ENCODE results near the gene PRR5. TPM values are rescaled to one million over a fixed set of nuclear protein-coding genes. Genes with fewer than 3 reads are reported as not detected.

Gene PRR5
- total RNA-seq, 1 donor from 2014 or later, result 14.0 TPM

DNA sequence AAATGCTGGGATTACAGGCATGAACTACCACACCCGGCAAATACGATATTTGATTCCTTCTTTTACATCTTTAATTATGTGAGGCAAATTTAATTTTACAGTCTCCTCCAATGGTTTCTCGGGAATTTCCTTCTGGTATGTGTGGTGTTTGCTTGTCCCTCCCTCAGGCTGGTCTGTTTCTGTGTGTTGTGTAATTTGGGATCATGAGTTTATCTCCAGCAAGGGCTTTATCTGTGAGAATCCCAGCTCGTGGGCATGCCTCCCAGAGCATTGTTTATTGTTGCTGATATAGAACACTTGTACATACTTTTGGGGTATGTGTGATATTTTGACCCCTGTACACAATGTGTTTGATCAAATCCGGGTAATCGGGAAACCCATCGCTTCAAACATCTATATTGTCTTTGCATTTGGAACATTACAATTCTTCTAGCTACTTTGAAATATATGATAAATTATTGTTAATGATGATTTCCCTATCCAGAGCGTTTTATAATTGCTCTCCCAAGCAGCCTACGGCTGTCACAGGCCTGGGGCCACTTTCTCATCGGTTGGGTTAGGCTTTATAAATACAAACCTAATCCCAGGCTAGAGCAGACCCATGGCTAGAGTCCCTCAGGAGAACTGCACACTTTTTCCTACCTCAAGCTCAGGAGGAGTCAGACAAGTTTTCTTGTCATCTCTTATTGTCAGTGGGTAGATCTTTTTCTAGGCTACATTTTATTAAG, 15.0 kb upstream of the PRR5 start:
- H3K36me3 ChIP-seq (ENCODE audit: control insufficient read depth, insufficient read depth, low read length), result no peaks in the 10 kb centered on the region
- FAIRE-seq (no peak), DNase-seq (ENCODE audit: low read depth) (peak; percentile 41)
- no peaks in the 10 kb centered on the region for H3K27me3 ChIP-seq (ENCODE audit: control insufficient read depth, insufficient read depth, low read length)
- no peak for TF ChIP-seq CTCF (IDR thresholded peaks at IDR 0.05; ENCODE audit: insufficient read depth, low read length, severe bottlenecking)
- H3K4me3 ChIP-seq (ENCODE audit: low read depth, low read length), result no peak overlapping the region

GRCh38 chr22:44689173-44689572, 12.8 kb upstream of the PRR5 start:
- no peaks in the 10 kb centered on the region for H3K27me3 ChIP-seq (ENCODE audit: control insufficient read depth, insufficient read depth, low read length)
- FAIRE-seq (no peak), DNase-seq (ENCODE audit: low read depth) (peak; percentile 48)
- TF ChIP-seq CTCF (IDR thresholded peaks at IDR 0.05; ENCODE audit: insufficient read depth, low read length, severe bottlenecking), result no peak
- H3K4me3 ChIP-seq (ENCODE audit: low read depth, low read length), result no peak overlapping the region
- no peaks in the 10 kb centered on the region for H3K36me3 ChIP-seq (ENCODE audit: control insufficient read depth, insufficient read depth, low read length)

GRCh38 chr22:44689915-44690524, 12.0 kb upstream of the PRR5 start:
- DNase-seq (ENCODE audit: low read depth), result no peak
- no peak for FAIRE-seq
- no peak for TF ChIP-seq CTCF (IDR thresholded peaks at IDR 0.05; ENCODE audit: insufficient read depth, low read length, severe bottlenecking)
- no peaks in the 10 kb centered on the region for H3K36me3 ChIP-seq (ENCODE audit: control insufficient read depth, insufficient read depth, low read length)
- no peak overlapping the region for H3K4me3 ChIP-seq (ENCODE audit: low read depth, low read length)
- no peaks in the 10 kb centered on the region for H3K27me3 ChIP-seq (ENCODE audit: control insufficient read depth, insufficient read depth, low read length)

GRCh38 chr22:44691796-44692661, 10.0 kb upstream of the PRR5 start:
- no peak overlapping the region for H3K4me3 ChIP-seq (ENCODE audit: low read depth, low read length)
- no peaks in the 10 kb centered on the region for H3K27me3 ChIP-seq (ENCODE audit: control insufficient read depth, insufficient read depth, low read length)
- no peak for FAIRE-seq
- DNase-seq (ENCODE audit: low read depth), result peak; percentile 54
- H3K36me3 ChIP-seq (ENCODE audit: control insufficient read depth, insufficient read depth, low read length), result no peaks in the 10 kb centered on the region
- TF ChIP-seq CTCF (IDR thresholded peaks at IDR 0.05; ENCODE audit: insufficient read depth, low read length, severe bottlenecking), result no peak

- peak; percentile 86 for FAIRE-seq
- H3K4me3 ChIP-seq (ENCODE audit: low read depth, low read length), result no peak overlapping the region
- H3K36me3 ChIP-seq (ENCODE audit: control insufficient read depth, insufficient read depth, low read length), result no peaks in the 10 kb centered on the region
- DNase-seq (ENCODE audit: low read depth), result no peak
- H3K27me3 ChIP-seq (ENCODE audit: control insufficient read depth, insufficient read depth, low read length), result no peaks in the 10 kb centered on the region
- no peak for TF ChIP-seq CTCF (IDR thresholded peaks at IDR 0.05; ENCODE audit: insufficient read depth, low read length, severe bottlenecking)
These were observed 9.4 kb upstream of the PRR5 start for GRCh38 chr22:44692662-44693007.

All from bronchial epithelial cell (primary cell).